ENCODE measurements around the gene SLC39A11.
"Not testable (repeated sequence)": the region's sequence is repeated elsewhere in the genome, so short reads cannot be mapped to it uniquely, and the experiment has no call there.

SLC39A11 gene

DNA sequence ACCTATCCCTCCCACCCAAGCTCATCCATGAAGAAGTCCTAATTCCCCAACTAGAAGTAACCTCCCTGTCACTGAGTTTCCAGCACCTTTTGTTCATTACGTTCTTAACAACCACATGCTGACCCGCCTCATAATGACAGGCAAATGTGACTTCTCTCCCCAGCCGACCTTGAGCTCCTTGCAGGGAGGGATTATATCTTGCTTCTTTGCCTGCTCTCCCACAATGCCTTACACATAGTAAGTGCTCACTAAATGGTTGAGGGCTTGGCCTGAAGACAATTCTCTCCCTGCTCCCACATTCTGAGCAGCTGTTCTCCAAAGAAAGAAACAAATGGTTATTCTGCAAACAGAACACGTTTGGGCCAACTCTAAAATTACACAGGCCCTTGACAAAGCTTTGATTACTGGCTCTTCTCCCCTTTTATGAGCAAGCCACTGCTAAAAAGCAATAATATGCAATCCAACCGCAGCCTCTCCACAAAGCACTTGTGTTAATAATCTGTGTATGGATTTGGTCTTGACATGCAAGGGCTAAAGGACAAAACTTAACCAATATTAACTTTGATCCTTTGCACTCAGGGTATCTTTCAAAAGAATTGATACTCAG lies 23.2 kb downstream of the SLC39A11 start:
- H3K9me3 ChIP-seq (ENCODE audit: low read length) = no peaks in the 10 kb centered on the region
- no peak overlapping the region for H3K27ac ChIP-seq (ENCODE audit: low read depth, low read length)
- H3K4me1 ChIP-seq (ENCODE audit: insufficient read depth, low read length) = no peaks in the 10 kb centered on the region
- H3K9ac ChIP-seq (ENCODE audit: low read length) = no peak overlapping the region
- H3K4me3 ChIP-seq (ENCODE audit: low read depth in 1 of 2, low read length in 2 of 2) = no peak overlapping the region
- H3K36me3 ChIP-seq (ENCODE audit: insufficient read depth, low read length) = no peaks in the 10 kb centered on the region
- H3K27me3 ChIP-seq (ENCODE audit: control insufficient read depth in 1 of 2, insufficient read depth in 2 of 2, low read length in 2 of 2) = no peaks in the 10 kb centered on the region

- Histone ChIP-seq H3K27ac (ENCODE audit: low read depth, low read length) (no peak overlapping the region), H3K4me3 (ENCODE audit: low read depth in 1 of 2, low read length in 2 of 2) (no peak overlapping the region), H3K9ac (ENCODE audit: low read length) (no peak overlapping the region), H3K27me3 (ENCODE audit: control insufficient read depth in 1 of 2, insufficient read depth in 2 of 2, low read length in 2 of 2) (no peaks in the 10 kb centered on the region), H3K9me3 (ENCODE audit: low read length) (no peaks in the 10 kb centered on the region), H3K36me3 (ENCODE audit: insufficient read depth, low read length) (no peaks in the 10 kb centered on the region), H3K4me1 (ENCODE audit: insufficient read depth, low read length) (no peaks in the 10 kb centered on the region)
These were observed 23.9 kb downstream of the SLC39A11 start for GRCh38 chr17:73068322-73069153.

DNA sequence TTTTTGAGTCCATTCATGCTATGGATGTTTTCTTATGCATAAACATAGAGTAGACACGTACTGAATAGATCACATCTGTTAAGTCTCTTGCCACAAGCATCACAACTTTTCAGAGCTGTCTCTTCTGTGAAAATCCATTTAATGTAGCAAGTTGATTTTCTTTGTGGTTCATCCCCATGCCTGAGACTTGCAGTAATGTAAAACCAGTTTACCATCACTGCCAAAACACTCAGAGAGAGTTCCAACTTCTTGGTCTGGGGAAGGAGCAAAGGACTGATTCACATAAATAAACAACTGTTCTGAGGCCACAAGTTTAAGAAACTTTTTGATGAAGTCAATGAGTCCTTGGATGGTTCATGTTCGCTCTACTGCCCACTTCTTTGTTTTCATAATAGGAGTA lies 24.8 kb downstream of the SLC39A11 start:
- H3K9ac ChIP-seq (ENCODE audit: low read length); H3K27me3 ChIP-seq (ENCODE audit: control insufficient read depth in 1 of 2, insufficient read depth in 2 of 2, low read length in 2 of 2); H3K9me3 ChIP-seq (ENCODE audit: low read length); H3K4me3 ChIP-seq (ENCODE audit: low read depth in 1 of 2, low read length in 2 of 2); H3K4me1 ChIP-seq (ENCODE audit: insufficient read depth, low read length); H3K36me3 ChIP-seq (ENCODE audit: insufficient read depth, low read length); H3K27ac ChIP-seq (ENCODE audit: low read depth, low read length): not testable (repeated sequence)

DNA sequence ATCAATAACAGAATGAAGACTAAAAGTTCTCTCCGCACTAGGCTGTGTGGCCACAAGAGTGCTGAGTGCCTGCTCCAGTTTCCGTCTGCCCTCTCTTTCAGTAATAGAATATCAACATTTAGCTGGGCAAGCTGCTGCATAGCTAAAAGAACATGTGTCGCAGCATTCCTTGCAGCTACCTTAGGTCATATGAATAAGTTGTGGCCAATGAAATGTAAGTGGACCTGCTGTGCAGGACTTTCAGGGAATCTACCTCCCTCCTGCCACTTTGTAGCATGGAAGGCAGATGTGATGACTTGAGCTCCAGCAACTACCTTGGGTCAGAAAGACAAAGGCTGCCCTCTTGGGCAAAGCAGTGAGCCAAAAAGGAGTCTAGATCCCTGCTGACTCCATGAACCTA lies 25.4 kb downstream of the SLC39A11 start:
- Histone ChIP-seq H3K9ac (ENCODE audit: low read length) (no peak overlapping the region), H3K9me3 (ENCODE audit: low read length) (no peaks in the 10 kb centered on the region), H3K27me3 (ENCODE audit: control insufficient read depth in 1 of 2, insufficient read depth in 2 of 2, low read length in 2 of 2) (no peaks in the 10 kb centered on the region), H3K27ac (ENCODE audit: low read depth, low read length) (no peak overlapping the region), H3K36me3 (ENCODE audit: insufficient read depth, low read length) (no peaks in the 10 kb centered on the region), H3K4me1 (ENCODE audit: insufficient read depth, low read length) (no peaks in the 10 kb centered on the region), H3K4me3 (ENCODE audit: low read depth in 1 of 2, low read length in 2 of 2) (no peak overlapping the region)

DNA sequence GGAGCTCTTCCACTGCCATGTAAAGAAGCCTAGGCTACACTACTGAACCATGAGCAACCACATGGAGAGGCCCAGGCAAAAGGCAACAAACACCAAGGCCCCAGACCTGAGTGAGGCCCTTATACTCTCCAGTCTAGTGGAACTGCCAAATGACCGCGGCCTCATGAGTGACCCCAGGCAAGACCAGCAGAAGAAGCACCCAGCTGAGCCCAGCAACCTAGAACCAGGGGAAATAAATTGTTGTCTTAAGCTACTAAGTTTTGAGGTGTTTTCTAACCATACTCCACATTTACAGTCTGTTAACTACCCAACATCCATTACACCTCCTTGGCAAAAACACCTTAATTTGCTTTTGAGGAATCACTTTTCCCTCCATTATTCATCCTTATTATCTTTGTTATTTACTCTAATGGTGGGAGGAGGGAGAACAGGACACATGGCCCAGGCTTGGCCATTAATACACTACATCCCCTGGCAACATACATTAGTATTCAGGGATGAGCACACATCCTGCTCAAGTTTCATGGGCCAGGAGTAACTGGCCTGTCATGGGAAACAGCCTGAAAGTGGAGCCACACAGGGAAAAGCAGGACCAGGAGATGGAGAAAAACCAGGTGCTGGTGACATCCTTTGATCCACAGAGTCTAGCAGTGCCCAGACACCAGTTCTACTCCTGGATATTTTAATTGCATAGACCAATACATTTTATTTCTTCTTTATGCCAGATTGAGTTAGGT lies 26.2 kb downstream of the SLC39A11 start:
- no peaks in the 10 kb centered on the region for H3K9me3 ChIP-seq (ENCODE audit: low read length)
- no peaks in the 10 kb centered on the region for H3K4me1 ChIP-seq (ENCODE audit: insufficient read depth, low read length)
- no peak overlapping the region for H3K9ac ChIP-seq (ENCODE audit: low read length)
- no peaks in the 10 kb centered on the region for H3K27me3 ChIP-seq (ENCODE audit: control insufficient read depth in 1 of 2, insufficient read depth in 2 of 2, low read length in 2 of 2)
- H3K4me3 ChIP-seq (ENCODE audit: low read depth in 1 of 2, low read length in 2 of 2) = no peak overlapping the region
- no peak overlapping the region for H3K27ac ChIP-seq (ENCODE audit: low read depth, low read length)
- H3K36me3 ChIP-seq (ENCODE audit: insufficient read depth, low read length) = no peaks in the 10 kb centered on the region

DNA sequence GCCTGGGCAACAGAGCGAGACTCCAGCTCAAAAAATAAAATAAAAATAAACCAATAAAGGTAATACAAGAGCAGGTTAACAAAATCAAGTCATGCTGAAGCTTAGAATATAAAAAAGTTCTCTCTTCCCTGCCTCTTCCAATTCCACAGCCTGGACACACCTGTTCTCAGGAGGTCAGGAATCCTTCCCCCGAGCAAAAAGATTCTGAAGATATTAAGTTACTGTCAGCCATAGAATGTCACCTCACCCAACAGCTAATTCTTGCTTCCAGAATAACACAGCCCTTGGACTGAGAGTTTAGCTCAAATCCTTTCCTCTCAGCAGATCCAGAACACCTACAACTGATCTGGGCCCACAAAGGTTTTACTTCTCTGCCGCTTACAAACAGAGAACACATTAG lies 27.1 kb downstream of the SLC39A11 start:
- no peak overlapping the region for H3K4me3 ChIP-seq (ENCODE audit: low read depth in 1 of 2, low read length in 2 of 2)
- H3K9me3 ChIP-seq (ENCODE audit: low read length) = no peaks in the 10 kb centered on the region
- no peak overlapping the region for H3K27ac ChIP-seq (ENCODE audit: low read depth, low read length)
- no peak overlapping the region for H3K9ac ChIP-seq (ENCODE audit: low read length)
- H3K36me3 ChIP-seq (ENCODE audit: insufficient read depth, low read length) = no peaks in the 10 kb centered on the region
- H3K27me3 ChIP-seq (ENCODE audit: control insufficient read depth in 1 of 2, insufficient read depth in 2 of 2, low read length in 2 of 2) = no peaks in the 10 kb centered on the region
- no peaks in the 10 kb centered on the region for H3K4me1 ChIP-seq (ENCODE audit: insufficient read depth, low read length)

GRCh38 chr17:73064084-73064938 lies 28.2 kb downstream of the SLC39A11 start:
- Histone ChIP-seq H3K27ac (ENCODE audit: low read depth, low read length) (no peak overlapping the region), H3K9me3 (ENCODE audit: low read length) (no peaks in the 10 kb centered on the region), H3K9ac (ENCODE audit: low read length) (no peak overlapping the region), H3K4me1 (ENCODE audit: insufficient read depth, low read length) (no peaks in the 10 kb centered on the region), H3K4me3 (ENCODE audit: low read depth in 1 of 2, low read length in 2 of 2) (no peak overlapping the region), H3K36me3 (ENCODE audit: insufficient read depth, low read length) (no peaks in the 10 kb centered on the region), H3K27me3 (ENCODE audit: control insufficient read depth in 1 of 2, insufficient read depth in 2 of 2, low read length in 2 of 2) (no peaks in the 10 kb centered on the region)

DNA sequence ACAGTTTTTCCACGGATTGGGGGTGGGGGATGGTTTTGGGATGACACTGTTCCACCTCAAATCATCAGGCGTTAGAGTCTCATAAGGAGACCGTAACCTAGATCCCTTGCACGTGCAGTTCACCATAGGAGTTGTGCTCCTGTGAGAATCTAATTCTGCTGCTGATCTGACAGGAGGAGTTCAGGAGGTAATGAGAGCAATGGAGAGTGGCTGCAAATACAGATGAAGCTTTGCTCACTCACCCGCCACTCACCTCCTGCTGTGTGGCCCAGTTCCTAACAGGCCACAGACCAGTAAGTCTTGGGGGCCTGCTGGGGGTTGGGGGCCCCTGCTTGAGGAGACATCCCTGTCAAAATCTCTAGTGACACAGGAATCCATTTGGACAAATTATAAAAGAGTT lies 29.8 kb downstream of the SLC39A11 start:
- Histone ChIP-seq H3K4me3 (ENCODE audit: low read depth in 1 of 2, low read length in 2 of 2) (no peak overlapping the region), H3K27me3 (ENCODE audit: control insufficient read depth in 1 of 2, insufficient read depth in 2 of 2, low read length in 2 of 2) (no peaks in the 10 kb centered on the region), H3K36me3 (ENCODE audit: insufficient read depth, low read length) (no peaks in the 10 kb centered on the region), H3K9ac (ENCODE audit: low read length) (no peak overlapping the region), H3K27ac (ENCODE audit: low read depth, low read length) (no peak overlapping the region), H3K9me3 (ENCODE audit: low read length) (no peaks in the 10 kb centered on the region), H3K4me1 (ENCODE audit: insufficient read depth, low read length) (no peaks in the 10 kb centered on the region)

- Histone ChIP-seq H3K27ac (ENCODE audit: low read depth, low read length) (no peak overlapping the region), H3K9me3 (ENCODE audit: low read length) (no peaks in the 10 kb centered on the region), H3K4me1 (ENCODE audit: insufficient read depth, low read length) (no peaks in the 10 kb centered on the region), H3K36me3 (ENCODE audit: insufficient read depth, low read length) (no peaks in the 10 kb centered on the region), H3K4me3 (ENCODE audit: low read depth in 1 of 2, low read length in 2 of 2) (no peak overlapping the region), H3K27me3 (ENCODE audit: control insufficient read depth in 1 of 2, insufficient read depth in 2 of 2, low read length in 2 of 2) (no peaks in the 10 kb centered on the region), H3K9ac (ENCODE audit: low read length) (no peak overlapping the region)
These were observed 31.3 kb downstream of the SLC39A11 start for GRCh38 chr17:73061161-73061560.

- Histone ChIP-seq H3K4me3 (ENCODE audit: low read depth in 1 of 2, low read length in 2 of 2) (no peak overlapping the region), H3K9ac (ENCODE audit: low read length) (no peak overlapping the region), H3K36me3 (ENCODE audit: insufficient read depth, low read length) (no peaks in the 10 kb centered on the region), H3K4me1 (ENCODE audit: insufficient read depth, low read length) (no peaks in the 10 kb centered on the region), H3K27me3 (ENCODE audit: control insufficient read depth in 1 of 2, insufficient read depth in 2 of 2, low read length in 2 of 2) (no peaks in the 10 kb centered on the region), H3K27ac (ENCODE audit: low read depth, low read length) (no peak overlapping the region), H3K9me3 (ENCODE audit: low read length) (no peaks in the 10 kb centered on the region)
These were observed 31.8 kb downstream of the SLC39A11 start for GRCh38 chr17:73060721-73061120.

- H3K27me3 ChIP-seq (ENCODE audit: control insufficient read depth in 1 of 2, insufficient read depth in 2 of 2, low read length in 2 of 2); H3K9me3 ChIP-seq (ENCODE audit: low read length); H3K27ac ChIP-seq (ENCODE audit: low read depth, low read length); H3K4me3 ChIP-seq (ENCODE audit: low read depth in 1 of 2, low read length in 2 of 2); H3K9ac ChIP-seq (ENCODE audit: low read length); H3K36me3 ChIP-seq (ENCODE audit: insufficient read depth, low read length); H3K4me1 ChIP-seq (ENCODE audit: insufficient read depth, low read length): not testable (repeated sequence)
These were observed 32.8 kb downstream of the SLC39A11 start for GRCh38 chr17:73059713-73060112.

Measured in muscle layer of colon (tissue), 2 donors.